G401 (cell line): ENCODE results near the gene CYP26B1. TPM values are rescaled to one million over a fixed set of nuclear protein-coding genes. Genes with fewer than 3 reads are reported as not detected.

ENCODE experiments used
- DNase-seq: peaks from one replicate; pipeline ENCODE4 v3.0.0-alpha.2; 2015; ENCODE audit warnings: low spot score
- in situ Hi-C: cut with HindIII; loops from 2 replicates; pipeline ENCODE4 v1.10.0; 2016; ENCODE audit warnings: low sequenced_read_pairs, mixed read lengths
- total RNA-seq: library from RNA; depleted of rRNA; stranded (reverse); fragments of >200 nt; shearing (Covaris generic); gene quantifications from 2 replicates; pipeline ENCODE4 v1.2.3, GENCODE V29; 2014

The CYP26B1 gene
- total RNA-seq, 1 experiment from 2014 or later: not detected

- no peak for DNase-seq
- in situ Hi-C loops: no loop called here
Measured at GRCh38 chr2:72117029-72117428, 30.6 kb downstream of the CYP26B1 start.

DNA sequence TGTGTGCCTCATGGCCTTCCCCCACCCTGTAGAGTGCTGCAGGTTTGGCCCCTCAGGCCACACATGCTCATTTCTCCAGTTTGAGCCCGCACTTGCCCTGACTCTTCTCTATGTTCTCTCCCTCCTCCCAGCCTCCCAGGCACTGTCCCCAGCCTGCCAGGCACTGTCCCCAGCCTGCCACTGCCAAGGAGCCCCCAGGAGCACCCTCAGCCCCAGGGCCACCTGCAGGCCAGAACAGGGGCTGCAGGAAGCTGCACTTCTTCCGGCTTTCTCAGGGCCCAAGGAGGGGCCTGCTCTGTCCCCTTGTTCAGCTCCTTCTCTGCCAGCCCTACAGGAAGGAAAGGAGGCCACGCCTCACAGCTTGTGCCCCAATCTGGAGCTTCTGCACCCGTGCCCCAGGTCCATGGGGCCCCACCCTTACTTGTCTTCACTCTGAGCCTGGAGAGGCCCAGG lies 31.6 kb downstream of the CYP26B1 start:
- DNase-seq: no peak

GRCh38 chr2:72115110-72116080 lies 32.3 kb downstream of the CYP26B1 start:
- in situ Hi-C loops: no loop called here
- DNase-seq: no peak

More for the DNA sequence above, 31.6 kb downstream of the CYP26B1 start:
- in situ Hi-C loops: no loop called here

- in situ Hi-C loops: no loop called here
Measured at GRCh38 chr2:72114693-72115051, 33.0 kb downstream of the CYP26B1 start.

GRCh38 chr2:72113847-72114692 lies 33.6 kb downstream of the CYP26B1 start:
- DNase-seq: no peak
- in situ Hi-C loops: no loop called here

More at GRCh38 chr2:72114693-72115051, 33.0 kb downstream of the CYP26B1 start:
- DNase-seq: no peak

DNA sequence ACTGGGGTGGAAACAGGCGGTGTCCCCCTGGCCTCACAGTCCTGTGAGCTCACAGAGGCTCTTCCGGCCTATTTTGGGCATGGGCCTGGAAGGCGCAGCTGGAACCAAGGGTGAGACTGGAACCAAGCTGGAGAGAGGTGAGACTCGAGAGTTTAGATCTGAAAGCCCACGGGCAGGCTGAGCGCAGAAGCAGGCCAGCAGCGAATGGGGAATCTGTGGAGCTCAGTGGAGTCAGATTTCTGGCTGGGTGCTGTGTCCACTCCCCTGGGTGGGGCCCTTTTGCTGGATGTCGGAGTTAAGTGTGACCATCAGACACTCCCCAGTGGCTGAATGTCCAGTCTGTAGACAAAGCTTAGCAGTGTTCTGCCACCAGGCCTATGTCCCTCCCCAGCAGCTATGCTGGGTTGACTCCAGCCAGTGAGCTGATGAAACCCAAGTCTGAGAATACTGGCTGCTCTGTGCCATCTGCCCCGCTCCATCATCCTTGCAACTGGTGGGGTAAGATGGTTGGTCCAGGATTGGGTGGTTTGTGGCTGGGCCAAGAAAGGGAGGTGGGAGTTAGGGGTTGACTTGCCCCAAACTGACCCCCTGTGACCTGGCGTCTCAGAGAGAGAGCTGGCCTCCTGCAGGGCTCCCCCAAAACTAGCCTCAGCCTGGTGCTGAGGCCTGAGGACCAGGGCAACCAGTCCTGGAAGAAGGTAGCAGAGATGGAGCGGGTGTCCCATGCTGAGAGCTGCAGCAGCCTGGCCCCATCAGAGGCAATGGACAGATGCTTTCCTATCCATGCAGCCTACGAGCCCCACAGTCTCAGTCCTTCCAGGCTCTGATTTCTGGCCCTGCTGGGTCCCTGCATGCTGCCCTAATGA lies 34.4 kb downstream of the CYP26B1 start:
- no peak for DNase-seq
- in situ Hi-C loops: no loop called here

DNA sequence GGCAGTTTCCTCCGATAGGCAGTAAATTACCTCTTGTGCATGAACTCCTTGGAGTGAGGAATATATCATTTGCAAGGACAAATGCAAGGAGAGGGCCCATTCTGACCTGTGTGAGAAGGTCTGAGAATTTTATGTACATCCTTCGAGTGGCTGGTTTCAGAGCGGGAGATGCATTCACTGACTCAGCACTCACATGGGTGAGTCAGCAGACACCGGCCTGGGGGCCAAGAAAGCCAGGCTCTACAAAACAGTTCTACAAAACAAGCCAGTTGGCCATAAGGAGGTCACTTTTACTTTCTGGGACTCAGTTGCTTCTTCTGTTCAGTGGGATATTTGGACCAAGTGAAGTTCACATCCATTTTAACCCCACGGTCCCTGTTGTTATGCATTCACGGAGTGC lies 35.3 kb downstream of the CYP26B1 start:
- in situ Hi-C loops: no loop called here
- DNase-seq: no peak

DNA sequence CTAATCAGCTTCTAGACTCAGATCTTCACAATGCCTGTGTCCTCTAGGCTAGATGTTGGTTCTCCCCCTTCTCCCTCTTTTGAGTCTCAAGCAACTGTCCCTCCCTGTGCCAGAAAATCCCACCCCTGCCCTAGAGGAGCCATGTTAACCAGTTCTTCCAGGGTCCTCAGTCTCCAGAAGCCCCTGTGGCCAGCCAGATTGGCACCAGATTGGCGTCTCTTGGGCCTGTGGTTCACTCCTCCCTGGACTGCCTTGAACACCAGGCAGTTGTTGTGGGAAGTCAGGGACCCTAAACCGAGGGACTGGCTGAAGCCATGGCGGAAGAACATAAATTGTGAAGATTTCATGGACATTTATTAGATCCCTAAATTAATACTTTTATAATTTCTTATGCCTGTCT lies 36.6 kb downstream of the CYP26B1 start:
- in situ Hi-C loops: no loop called here

DNA sequence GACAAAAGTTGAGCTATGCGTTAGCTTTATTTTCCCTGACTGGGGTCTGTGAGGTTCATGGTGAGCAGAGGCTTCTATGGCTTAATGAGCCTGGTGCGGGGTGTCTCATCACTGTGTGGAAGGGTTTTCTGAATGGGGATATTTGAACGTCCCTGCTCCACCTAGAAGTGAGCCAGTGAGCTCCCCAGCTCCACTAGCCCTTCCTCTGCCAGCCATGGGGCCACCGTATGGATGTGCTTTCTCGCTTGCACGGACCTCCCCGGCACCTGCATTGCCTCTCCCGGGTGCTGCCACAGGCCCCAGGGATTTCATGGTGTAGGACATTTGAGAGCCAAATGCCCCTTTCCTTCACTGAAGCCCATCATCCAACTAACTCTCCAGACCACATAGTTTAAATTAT lies 37.8 kb downstream of the CYP26B1 start:
- in situ Hi-C loops: no loop called here
- no peak for DNase-seq

More for the DNA sequence above, 36.6 kb downstream of the CYP26B1 start:
- DNase-seq: no peak

DNA sequence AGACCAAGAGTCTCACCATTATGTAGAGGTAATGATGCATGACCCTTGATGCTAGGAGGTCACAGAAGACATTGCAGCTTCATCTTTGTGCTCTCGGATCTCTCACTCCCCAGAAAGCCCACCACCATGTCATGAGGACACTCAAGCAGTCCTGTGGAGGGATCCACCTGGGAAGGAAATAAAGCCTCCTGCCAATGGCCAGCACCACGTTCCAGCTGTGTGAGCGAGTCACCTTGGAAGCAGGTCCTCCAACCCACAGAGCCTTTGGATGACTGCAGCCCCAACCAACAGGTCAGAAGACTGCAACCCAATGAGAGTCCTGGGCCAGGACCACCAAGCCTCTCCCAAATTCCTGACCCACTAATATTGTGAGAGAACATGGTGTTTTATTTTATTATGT lies 38.4 kb downstream of the CYP26B1 start:
- in situ Hi-C loops: no loop called here
- DNase-seq: no peak

GRCh38 chr2:72108121-72108520 lies 39.5 kb downstream of the CYP26B1 start:
- in situ Hi-C loops: no loop called here
- no peak for DNase-seq

DNA sequence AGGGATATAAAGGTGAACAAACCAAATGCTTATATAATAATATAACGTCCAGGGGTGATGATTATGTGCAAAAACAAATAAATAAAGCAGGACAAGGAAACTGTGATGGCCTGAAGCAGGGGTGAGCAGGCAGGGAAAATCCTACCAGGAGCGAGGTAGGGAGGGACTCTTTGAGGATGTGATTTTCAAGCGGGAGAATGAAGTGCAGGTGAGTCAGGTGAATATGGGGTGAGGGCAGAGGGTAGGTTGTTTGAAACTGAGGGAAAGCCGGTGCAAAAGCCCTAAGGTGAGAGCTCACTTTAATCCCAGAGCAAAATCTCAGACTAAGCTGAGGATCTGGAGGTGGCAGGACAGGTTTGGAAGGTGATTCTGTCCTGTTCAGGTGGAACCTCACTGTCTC lies 40.7 kb downstream of the CYP26B1 start:
- in situ Hi-C loops: no loop called here
- no peak for DNase-seq

DNA sequence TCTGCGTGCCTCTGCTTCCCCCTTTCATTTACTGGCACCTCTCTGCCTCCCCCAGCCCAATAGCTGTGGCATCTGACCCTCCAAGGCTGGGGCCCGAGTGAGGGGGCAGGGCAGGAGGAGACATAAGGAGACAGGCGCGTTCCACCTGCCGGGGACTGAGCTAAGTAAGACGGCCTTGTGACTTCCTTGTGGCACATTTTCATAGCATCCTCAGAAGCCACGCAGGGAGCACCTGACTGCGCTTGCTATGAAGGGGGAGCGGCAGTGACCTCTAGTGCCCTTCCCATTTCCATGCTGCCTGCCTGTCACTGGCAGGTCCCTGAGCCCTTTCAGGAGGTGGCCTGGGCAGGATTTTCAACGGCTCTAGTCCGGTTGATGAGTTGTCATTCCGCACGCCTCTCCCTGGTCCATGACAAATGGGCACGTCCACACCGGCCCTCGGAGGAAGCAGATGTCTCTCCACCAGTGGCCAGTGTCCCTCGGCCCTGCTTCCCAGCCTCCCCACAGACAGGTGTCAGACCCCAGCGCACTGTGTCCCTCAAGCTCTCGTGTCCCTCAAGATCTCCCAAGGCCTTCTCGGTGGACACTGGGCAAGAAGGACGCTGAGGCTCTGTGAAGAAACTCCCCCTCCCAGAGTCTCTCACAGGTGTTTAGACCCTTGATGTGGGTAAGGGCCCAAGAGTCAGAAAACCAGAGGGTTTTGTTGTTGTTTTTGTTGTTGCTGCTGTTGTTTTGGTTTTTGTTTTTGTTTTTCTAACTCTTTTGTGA lies 42.7 kb downstream of the CYP26B1 start:
- DNase-seq: no peak
- in situ Hi-C loops: no loop called here

DNA sequence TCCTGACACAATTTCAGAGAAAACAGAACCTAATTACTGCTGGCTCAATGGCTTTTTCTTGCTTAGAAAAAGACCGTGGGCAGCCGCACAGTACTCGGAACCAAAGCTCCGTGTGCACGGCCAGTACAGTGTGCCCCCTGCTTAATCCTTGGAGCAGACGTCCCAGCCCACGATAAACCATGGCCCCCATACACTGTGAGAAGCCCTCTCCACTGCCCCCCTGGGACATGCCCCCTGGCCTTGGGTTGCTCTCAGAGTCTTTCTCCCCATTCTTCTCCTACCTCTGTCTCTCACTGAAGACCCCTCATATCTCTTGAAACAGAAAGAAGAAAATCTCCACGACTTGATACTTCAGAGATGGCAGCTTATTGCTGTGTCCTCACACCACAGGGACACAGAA lies 44.0 kb downstream of the CYP26B1 start:
- DNase-seq: no peak
- in situ Hi-C loops: no loop called here

- DNase-seq: no peak
Measured at GRCh38 chr2:72103161-72103560, 44.5 kb downstream of the CYP26B1 start.

GRCh38 chr2:72098935-72099334 lies 48.7 kb downstream of the CYP26B1 start:
- in situ Hi-C loops: no loop called here
- no peak for DNase-seq

More at GRCh38 chr2:72103161-72103560, 44.5 kb downstream of the CYP26B1 start:
- in situ Hi-C loops: no loop called here

- in situ Hi-C loops: no loop called here
- no peak for DNase-seq
Measured at GRCh38 chr2:72097276-72097675, 50.4 kb downstream of the CYP26B1 start.

- DNase-seq: no peak
- in situ Hi-C loops: no loop called here
Measured at GRCh38 chr2:72096181-72096580, 51.5 kb downstream of the CYP26B1 start.
